Tibial artery (tissue), 4 donors: ENCODE measurements around the gene ECM1.

Experiments used
- DNase-seq, 2 donors: peaks; one replicate each; pipeline ENCODE4 v3.0.0-alpha.2; 2019
- H3K27ac ChIP-seq, 2 donors: fragments of 200-600 bp; sonication (generic) in 1 of 2; 1 replicate in 1 of 2; 2 replicates in 1 of 2; pipeline ENCODE4 v1.5.1; 2018 to 2019; ENCODE audit warnings: mild to moderate bottlenecking in 1 of 2
- H3K27me3 ChIP-seq, 2 donors: fragments of 200-600 bp; sonication (generic) in 1 of 2; one replicate each; pipeline versions ENCODE4 v1.5.1 to v1.6.0; 2016 to 2019
- H3K36me3 ChIP-seq, 3 donors: fragments of 200-600 bp; sonication (generic) in 2 of 3; one replicate each; pipeline ENCODE4 v1.5.1; 2016 to 2019; ENCODE audit warnings: mild to moderate bottlenecking in 2 of 3
- H3K4me1 ChIP-seq, 4 donors: fragments of 200-600 bp; sonication (generic) in 2 of 4; 1 replicate in 3 of 4; 2 replicates in 1 of 4; pipeline ENCODE4 v1.5.1; 2016 to 2019
- H3K4me3 ChIP-seq, 2 donors: fragments of 200-600 bp; sonication (generic) in 1 of 2; 1 replicate in 1 of 2; 2 replicates in 1 of 2; pipeline ENCODE4 v1.5.1; 2018 to 2019; ENCODE audit warnings: mild to moderate bottlenecking in 2 of 2
- H3K9me3 ChIP-seq, 3 donors: fragments of 200-600 bp; sonication (generic) in 1 of 3; one replicate each; pipeline ENCODE4 v1.5.1; 2016 to 2019
- CTCF ChIP-seq, 2 experiments: fragments of 200-600 bp in 1 of 2; fragments of 450-650 bp in 1 of 2; IDR thresholded peaks; one replicate each; pipeline ENCODE4 v1.5.1; 2017 to 2019; ENCODE audit warnings: antibody characterized with exemption in 2 of 2, mild to moderate bottlenecking in 1 of 2, moderate library complexity in 1 of 2
- intact Hi-C: fragments of 100-400 bp; cut with DNase I; formaldehyde crosslinking; loops from one replicate; pipeline ENCODE4 v1.15.0; 2023; ENCODE audit warnings: low total_unique reads

Gene ECM1

GRCh38 chr1:150515328-150516049, 7.6 kb downstream of the ECM1 start, which contains the start of gene FALEC:
TSS of gene FALEC (plus strand) at chr1:150515752.
- H3K9me3 ChIP-seq: no peaks in the 10 kb centered on the region
- peak in 1 of 2 experiments; percentile 22 for TF ChIP-seq CTCF (IDR thresholded peaks at IDR 0.05)
- peak; percentile 95 to 98 for DNase-seq
- H3K36me3 ChIP-seq: peaks cover 0 to 23% (median 8%) of the 10 kb centered on the region in 3 donors
- H3K4me1 ChIP-seq: peaks cover 5 to 19% (median 10%) of the 10 kb centered on the region in 4 donors
- H3K27ac ChIP-seq: peak within 1 kb of the TSS; percentile 74 to 75
- no peaks in the 10 kb centered on the region for H3K27me3 ChIP-seq
- H3K4me3 ChIP-seq: peak within 1 kb of the TSS; percentile 61 to 78
- intact Hi-C loops: no loop called here

GRCh38 chr1:150516050-150516591, 8.2 kb downstream of the ECM1 start:
- Histone ChIP-seq H3K27ac (peak overlapping the region; percentile 74 to 75), H3K9me3 (no peaks in the 10 kb centered on the region), H3K4me3 (peak overlapping the region; percentile 61 to 78), H3K4me1 (peaks cover 5 to 19% (median 10%) of the 10 kb centered on the region in 4 donors), H3K36me3 (peaks cover 0 to 17% (median 8%) of the 10 kb centered on the region in 3 donors), H3K27me3 (no peaks in the 10 kb centered on the region)
- TF ChIP-seq CTCF (IDR thresholded peaks at IDR 0.05): no peak
- intact Hi-C loops: no loop called here
- no peak for DNase-seq

GRCh38 chr1:150516616-150517015, 8.7 kb downstream of the ECM1 start:
- no peak for TF ChIP-seq CTCF (IDR thresholded peaks at IDR 0.05)
- Histone ChIP-seq H3K9me3 (no peaks in the 10 kb centered on the region), H3K27me3 (no peaks in the 10 kb centered on the region), H3K4me1 (peaks cover 5 to 19% (median 10%) of the 10 kb centered on the region in 4 donors), H3K4me3 (peak overlapping the region in 1 of 2 donors; percentile 61), H3K36me3 (peaks cover 0 to 12% (median 8%) of the 10 kb centered on the region in 3 donors), H3K27ac (peak overlapping the region in 1 of 2 donors; percentile 74)
- intact Hi-C loops: no loop called here
- DNase-seq: no peak

GRCh38 chr1:150521196-150521968, 13.5 kb downstream of the ECM1 start:
- no peaks in the 10 kb centered on the region for H3K9me3 ChIP-seq
- no peaks in the 10 kb centered on the region for H3K36me3 ChIP-seq
- no peak overlapping the region for H3K4me3 ChIP-seq
- no peak for TF ChIP-seq CTCF (IDR thresholded peaks at IDR 0.05)
- H3K4me1 ChIP-seq: peaks cover 0 to 5% (median 2%) of the 10 kb centered on the region in 4 donors
- H3K27ac ChIP-seq: no peak overlapping the region
- intact Hi-C loops: no loop called here
- no peak for DNase-seq
- no peaks in the 10 kb centered on the region for H3K27me3 ChIP-seq

GRCh38 chr1:150525348-150525747, 17.4 kb downstream of the ECM1 start:
- Histone ChIP-seq H3K9me3 (no peaks in the 10 kb centered on the region), H3K36me3 (no peaks in the 10 kb centered on the region), H3K27me3 (no peaks in the 10 kb centered on the region), H3K4me3 (no peak overlapping the region), H3K4me1 (peaks cover 0 to 5% (median 0%) of the 10 kb centered on the region in 4 donors), H3K27ac (no peak overlapping the region)
- DNase-seq: no peak
- intact Hi-C loops: no loop called here
- no peak for TF ChIP-seq CTCF (IDR thresholded peaks at IDR 0.05)
